ENCODE data around the gene WASF2. TPM values are rescaled to one million over a fixed set of nuclear protein-coding genes. Genes with fewer than 3 reads are reported as not detected.

Gene WASF2
- total and polyA plus RNA-seq, 2 of the 13 experiments (the other 11 are each of a cell fraction or from before 2014, with no cell fraction given): 10.4 to 27.7 TPM

DNA sequence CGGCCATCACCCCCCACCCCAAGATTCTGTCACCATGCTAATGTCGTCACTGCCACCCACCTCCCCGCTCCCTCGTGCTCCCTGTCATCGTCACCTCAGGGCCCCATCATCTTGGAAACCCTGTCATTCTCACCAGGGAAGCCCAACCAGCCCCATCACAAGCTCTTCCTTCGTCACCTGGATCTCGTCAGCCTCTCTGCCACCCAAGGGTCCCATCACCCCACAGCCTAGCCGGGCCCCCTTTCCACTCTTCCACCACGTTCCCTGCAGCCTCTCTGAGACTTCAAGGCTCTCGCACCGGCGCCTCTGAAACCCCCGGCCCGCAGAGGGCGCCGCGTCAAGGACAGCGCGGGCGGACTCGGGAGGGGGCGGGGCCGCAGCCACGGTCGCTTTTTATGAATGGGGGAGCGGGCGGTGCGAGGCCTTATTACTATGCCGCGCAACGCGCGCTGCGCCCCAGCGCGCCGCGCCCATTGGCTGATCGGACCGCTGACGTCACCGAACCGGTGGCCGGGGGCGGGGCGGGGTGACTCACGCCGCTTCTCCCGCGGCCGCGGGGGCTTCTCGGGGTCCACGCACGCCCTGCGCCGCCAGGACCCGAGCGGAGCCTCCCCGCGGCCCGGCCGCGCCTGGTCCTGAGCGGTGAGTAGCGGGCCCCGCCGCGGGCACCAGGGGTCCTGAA, 97.7 kb downstream of the WASF2 start, which contains the start of gene GPR3 (continued):
- TF ChIP-seq, protein P1, sequence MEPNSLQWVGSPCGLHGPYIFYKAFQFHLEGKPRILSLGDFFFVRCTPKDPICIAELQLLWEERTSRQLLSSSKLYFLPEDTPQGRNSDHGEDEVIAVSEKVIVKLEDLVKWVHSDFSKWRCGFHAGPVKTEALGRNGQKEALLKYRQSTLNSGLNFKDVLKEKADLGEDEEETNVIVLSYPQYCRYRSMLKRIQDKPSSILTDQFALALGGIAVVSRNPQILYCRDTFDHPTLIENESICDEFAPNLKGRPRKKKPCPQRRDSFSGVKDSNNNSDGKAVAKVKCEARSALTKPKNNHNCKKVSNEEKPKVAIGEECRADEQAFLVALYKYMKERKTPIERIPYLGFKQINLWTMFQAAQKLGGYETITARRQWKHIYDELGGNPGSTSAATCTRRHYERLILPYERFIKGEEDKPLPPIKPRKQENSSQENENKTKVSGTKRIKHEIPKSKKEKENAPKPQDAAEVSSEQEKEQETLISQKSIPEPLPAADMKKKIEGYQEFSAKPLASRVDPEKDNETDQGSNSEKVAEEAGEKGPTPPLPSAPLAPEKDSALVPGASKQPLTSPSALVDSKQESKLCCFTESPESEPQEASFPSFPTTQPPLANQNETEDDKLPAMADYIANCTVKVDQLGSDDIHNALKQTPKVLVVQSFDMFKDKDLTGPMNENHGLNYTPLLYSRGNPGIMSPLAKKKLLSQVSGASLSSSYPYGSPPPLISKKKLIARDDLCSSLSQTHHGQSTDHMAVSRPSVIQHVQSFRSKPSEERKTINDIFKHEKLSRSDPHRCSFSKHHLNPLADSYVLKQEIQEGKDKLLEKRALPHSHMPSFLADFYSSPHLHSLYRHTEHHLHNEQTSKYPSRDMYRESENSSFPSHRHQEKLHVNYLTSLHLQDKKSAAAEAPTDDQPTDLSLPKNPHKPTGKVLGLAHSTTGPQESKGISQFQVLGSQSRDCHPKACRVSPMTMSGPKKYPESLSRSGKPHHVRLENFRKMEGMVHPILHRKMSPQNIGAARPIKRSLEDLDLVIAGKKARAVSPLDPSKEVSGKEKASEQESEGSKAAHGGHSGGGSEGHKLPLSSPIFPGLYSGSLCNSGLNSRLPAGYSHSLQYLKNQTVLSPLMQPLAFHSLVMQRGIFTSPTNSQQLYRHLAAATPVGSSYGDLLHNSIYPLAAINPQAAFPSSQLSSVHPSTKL (CRISPR knock-in tag; IDR thresholded peaks at IDR 0.05): peak; percentile 51
- TF ChIP-seq ZNF678 (CRISPR knock-in tag; IDR thresholded peaks at IDR 0.05) (no peak), CHD2 (IDR thresholded peaks at IDR 0.05; ENCODE audit: low read depth, low read length) (no peak), KLF16 (CRISPR knock-in tag; IDR thresholded peaks at IDR 0.05) (peak in 1 of 2 experiments; percentile 51; a peak in 1 of 4 replicates), POLR2AphosphoS2 (IDR thresholded peaks at IDR 0.05; ENCODE audit: low read depth, low read length) (no peak), HNF4G (IDR thresholded peaks at IDR 0.05; ENCODE audit: borderline replicate concordance, low read depth, low read length) (no peak), HNF4G (CRISPR knock-in tag; IDR thresholded peaks at IDR 0.05; ENCODE audit: borderline replicate concordance, low read depth) (no peak), ZNF234 (CRISPR knock-in tag; conservative IDR thresholded peaks at IDR 0.05) (no peak), SRSF9 (IDR thresholded peaks at IDR 0.05; ENCODE audit: borderline replicate concordance, insufficient read depth, low read depth, low read length, poor library complexity, severe bottlenecking) (no peak), PLRG1 (conservative IDR thresholded peaks at IDR 0.05) (no peak), NFIB (CRISPR knock-in tag; IDR thresholded peaks at IDR 0.05; ENCODE audit: borderline replicate concordance) (no peak), ZFP1 (CRISPR knock-in tag; IDR thresholded peaks at IDR 0.05) (no peak), ZBTB1 (CRISPR knock-in tag; IDR thresholded peaks at IDR 0.05; ENCODE audit: borderline replicate concordance) (no peak), ELF1 (CRISPR knock-in tag; IDR thresholded peaks at IDR 0.05) (no peak)
- TF ChIP-seq, protein P2, sequence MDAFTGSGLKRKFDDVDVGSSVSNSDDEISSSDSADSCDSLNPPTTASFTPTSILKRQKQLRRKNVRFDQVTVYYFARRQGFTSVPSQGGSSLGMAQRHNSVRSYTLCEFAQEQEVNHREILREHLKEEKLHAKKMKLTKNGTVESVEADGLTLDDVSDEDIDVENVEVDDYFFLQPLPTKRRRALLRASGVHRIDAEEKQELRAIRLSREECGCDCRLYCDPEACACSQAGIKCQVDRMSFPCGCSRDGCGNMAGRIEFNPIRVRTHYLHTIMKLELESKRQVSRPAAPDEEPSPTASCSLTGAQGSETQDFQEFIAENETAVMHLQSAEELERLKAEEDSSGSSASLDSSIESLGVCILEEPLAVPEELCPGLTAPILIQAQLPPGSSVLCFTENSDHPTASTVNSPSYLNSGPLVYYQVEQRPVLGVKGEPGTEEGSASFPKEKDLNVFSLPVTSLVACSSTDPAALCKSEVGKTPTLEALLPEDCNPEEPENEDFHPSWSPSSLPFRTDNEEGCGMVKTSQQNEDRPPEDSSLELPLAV (CRISPR knock-in tag; conservative IDR thresholded peaks at IDR 0.05; ENCODE audit: low read depth): no peak
- TF ChIP-seq, protein P3, sequence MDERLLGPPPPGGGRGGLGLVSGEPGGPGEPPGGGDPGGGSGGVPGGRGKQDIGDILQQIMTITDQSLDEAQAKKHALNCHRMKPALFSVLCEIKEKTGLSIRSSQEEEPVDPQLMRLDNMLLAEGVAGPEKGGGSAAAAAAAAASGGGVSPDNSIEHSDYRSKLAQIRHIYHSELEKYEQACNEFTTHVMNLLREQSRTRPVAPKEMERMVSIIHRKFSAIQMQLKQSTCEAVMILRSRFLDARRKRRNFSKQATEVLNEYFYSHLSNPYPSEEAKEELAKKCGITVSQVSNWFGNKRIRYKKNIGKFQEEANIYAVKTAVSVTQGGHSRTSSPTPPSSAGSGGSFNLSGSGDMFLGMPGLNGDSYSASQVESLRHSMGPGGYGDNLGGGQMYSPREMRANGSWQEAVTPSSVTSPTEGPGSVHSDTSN (CRISPR knock-in tag; IDR thresholded peaks at IDR 0.05): no peak
- TF ChIP-seq, protein P4, sequence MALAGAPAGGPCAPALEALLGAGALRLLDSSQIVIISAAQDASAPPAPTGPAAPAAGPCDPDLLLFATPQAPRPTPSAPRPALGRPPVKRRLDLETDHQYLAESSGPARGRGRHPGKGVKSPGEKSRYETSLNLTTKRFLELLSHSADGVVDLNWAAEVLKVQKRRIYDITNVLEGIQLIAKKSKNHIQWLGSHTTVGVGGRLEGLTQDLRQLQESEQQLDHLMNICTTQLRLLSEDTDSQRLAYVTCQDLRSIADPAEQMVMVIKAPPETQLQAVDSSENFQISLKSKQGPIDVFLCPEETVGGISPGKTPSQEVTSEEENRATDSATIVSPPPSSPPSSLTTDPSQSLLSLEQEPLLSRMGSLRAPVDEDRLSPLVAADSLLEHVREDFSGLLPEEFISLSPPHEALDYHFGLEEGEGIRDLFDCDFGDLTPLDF (CRISPR knock-in tag; IDR thresholded peaks at IDR 0.05): no peak
- TF ChIP-seq, protein P5, sequence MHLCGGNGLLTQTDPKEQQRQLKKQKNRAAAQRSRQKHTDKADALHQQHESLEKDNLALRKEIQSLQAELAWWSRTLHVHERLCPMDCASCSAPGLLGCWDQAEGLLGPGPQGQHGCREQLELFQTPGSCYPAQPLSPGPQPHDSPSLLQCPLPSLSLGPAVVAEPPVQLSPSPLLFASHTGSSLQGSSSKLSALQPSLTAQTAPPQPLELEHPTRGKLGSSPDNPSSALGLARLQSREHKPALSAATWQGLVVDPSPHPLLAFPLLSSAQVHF (CRISPR knock-in tag; IDR thresholded peaks at IDR 0.05): no peak; the same call in 1 of the 2 replicates
- TF ChIP-seq, protein P6, sequence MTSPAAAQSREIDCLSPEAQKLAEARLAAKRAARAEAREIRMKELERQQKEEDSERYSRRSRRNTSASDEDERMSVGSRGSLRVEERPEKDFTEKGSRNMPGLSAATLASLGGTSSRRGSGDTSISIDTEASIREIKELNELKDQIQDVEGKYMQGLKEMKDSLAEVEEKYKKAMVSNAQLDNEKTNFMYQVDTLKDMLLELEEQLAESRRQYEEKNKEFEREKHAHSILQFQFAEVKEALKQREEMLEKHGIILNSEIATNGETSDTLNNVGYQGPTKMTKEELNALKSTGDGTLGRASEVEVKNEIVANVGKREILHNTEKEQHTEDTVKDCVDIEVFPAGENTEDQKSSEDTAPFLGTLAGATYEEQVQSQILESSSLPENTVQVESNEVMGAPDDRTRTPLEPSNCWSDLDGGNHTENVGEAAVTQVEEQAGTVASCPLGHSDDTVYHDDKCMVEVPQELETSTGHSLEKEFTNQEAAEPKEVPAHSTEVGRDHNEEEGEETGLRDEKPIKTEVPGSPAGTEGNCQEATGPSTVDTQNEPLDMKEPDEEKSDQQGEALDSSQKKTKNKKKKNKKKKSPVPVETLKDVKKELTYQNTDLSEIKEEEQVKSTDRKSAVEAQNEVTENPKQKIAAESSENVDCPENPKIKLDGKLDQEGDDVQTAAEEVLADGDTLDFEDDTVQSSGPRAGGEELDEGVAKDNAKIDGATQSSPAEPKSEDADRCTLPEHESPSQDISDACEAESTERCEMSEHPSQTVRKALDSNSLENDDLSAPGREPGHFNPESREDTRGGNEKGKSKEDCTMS (CRISPR knock-in tag; conservative IDR thresholded peaks at IDR 0.05): no peak
